AG04450 (cell line): ENCODE results near the gene SNAPIN. TPM values are rescaled to one million over a fixed set of nuclear protein-coding genes. Genes with fewer than 3 reads are reported as not detected.

ENCODE experiments used
- CTCF ChIA-PET: fragments of 300-600, 350-600 bp; formaldehyde crosslinking; extraction: SDS; loops from one replicate; lab custom pipeline; 2022; ENCODE audit warnings: antibody characterized with exemption, inconsistent platforms; lab: Charles Lee
- POLR2A ChIA-PET: fragments of 350-600 bp; formaldehyde crosslinking; extraction: SDS; loops from one replicate; lab custom pipeline; 2021; ENCODE audit warnings: antibody characterized with exemption, inconsistent platforms; lab: Yijun Ruan, JAX
- DNase-seq: peaks from one replicate; pipeline ENCODE4 v3.0.0-alpha.2; 2011; ENCODE audit warnings: low read depth, low spot score
- H3K27ac ChIP-seq: one replicate; pipeline ENCODE4 v1.5.1; 2012; ENCODE audit warnings: low read depth, low read length, control low read depth
- H3K27me3 ChIP-seq: one replicate; pipeline ENCODE4 v1.6.0; 2012; ENCODE audit warnings: low read length; ENCODE audit not compliant: control insufficient read depth, insufficient read depth
- H3K4me3 ChIP-seq: 2 replicates; pipeline ENCODE4 v1.5.1; 2011; ENCODE audit warnings: mild to moderate bottlenecking, low read depth, low read length, control low read depth
- H3K9me3 ChIP-seq: 2 replicates; pipeline ENCODE4 v1.5.1; 2012; ENCODE audit warnings: low read length; ENCODE audit not compliant: control insufficient read depth, insufficient read depth
- CTCF ChIP-seq: IDR thresholded peaks from 2 replicates; pipeline ENCODE4 v1.5.1; 2011; ENCODE audit warnings: low read depth, low read length, control low read depth, inconsistent platforms
- polyA plus RNA-seq: library from polyadenylated mRNA; depleted of rRNA; stranded (reverse); fragments of >200 nt; gene quantifications from 2 replicates; pipeline ENCODE4 v1.2.3, GENCODE V29; 2011

SNAPIN gene
- polyA plus RNA-seq, 1 experiment = 56.8 TPM

- no peaks in the 10 kb centered on the region for H3K9me3 ChIP-seq
- H3K27me3 ChIP-seq = no peaks in the 10 kb centered on the region
- no peak for DNase-seq
- TF ChIP-seq CTCF = no peak
- no peak overlapping the region for H3K27ac ChIP-seq
- ChIA-PET POLR2A (interaction anchor here (0.6 to 2.7 kb wide), 3 partner anchors 9 to 20 kb away, joined by 3 to 14 read pairs (median 8); partner anchors contain the start of genes CHTOP and S100A13), CTCF (interaction anchor here (0.6 to 1.4 kb wide), 2 partner anchors 20 to 76 kb away, joined by 3 to 6 read pairs; partner anchors contain the start of gene S100A13)
- H3K4me3 ChIP-seq = no peak overlapping the region
Observed at GRCh38 chr1:153647346-153647714, 11.2 kb upstream of the SNAPIN start.

GRCh38 chr1:153648000-153648643 is 10.4 kb upstream of the SNAPIN start:
- TF ChIP-seq CTCF = no peak
- CTCF ChIA-PET = interaction anchor here (0.5 to 1.4 kb wide), 5 partner anchors 21 to 296 kb away, joined by 3 to 6 read pairs (median 3); partner anchors contain the start of gene S100A13
- Histone ChIP-seq H3K9me3 (no peaks in the 10 kb centered on the region), H3K27me3 (no peaks in the 10 kb centered on the region), H3K27ac (no peak overlapping the region), H3K4me3 (no peak overlapping the region)
- POLR2A ChIA-PET = interaction anchor here (0.6 to 2.7 kb wide), 3 partner anchors 8 to 21 kb away, joined by 3 to 14 read pairs (median 8); partner anchors contain the start of genes CHTOP and S100A13
- DNase-seq = no peak

GRCh38 chr1:153649137-153649862 is 9.2 kb upstream of the SNAPIN start:
- ChIA-PET CTCF (no interaction called here), POLR2A (interaction anchor here (0.6 to 2.7 kb wide), 4 partner anchors 15 to 362 kb away, joined by 4 to 9 read pairs (median 6); partner anchors contain the start of genes CHTOP and S100A13)
- Histone ChIP-seq H3K27ac (no peak overlapping the region), H3K9me3 (no peaks in the 10 kb centered on the region), H3K4me3 (no peak overlapping the region), H3K27me3 (no peaks in the 10 kb centered on the region)
- TF ChIP-seq CTCF = no peak
- no peak for DNase-seq

- Histone ChIP-seq H3K4me3 (no peak overlapping the region), H3K9me3 (no peaks in the 10 kb centered on the region), H3K27me3 (no peaks in the 10 kb centered on the region), H3K27ac (no peak overlapping the region)
- CTCF ChIA-PET = no interaction called here
- no peak for DNase-seq
- TF ChIP-seq CTCF = no peak
- POLR2A ChIA-PET = interaction anchor here (0.6 to 1.4 kb wide), 3 partner anchors 16 to 362 kb away, joined by 4 to 9 read pairs (median 5); partner anchors contain the start of gene CHTOP
Observed at GRCh38 chr1:153649863-153650235, 8.7 kb upstream of the SNAPIN start.
